ENCODE data around the gene GKN1. TPM values are rescaled to one million over a fixed set of nuclear protein-coding genes. Genes with fewer than 3 reads are reported as not detected.

The GKN1 gene
- total and polyA plus RNA-seq, 5 experiments from 2014 or later, result not detected

DNA sequence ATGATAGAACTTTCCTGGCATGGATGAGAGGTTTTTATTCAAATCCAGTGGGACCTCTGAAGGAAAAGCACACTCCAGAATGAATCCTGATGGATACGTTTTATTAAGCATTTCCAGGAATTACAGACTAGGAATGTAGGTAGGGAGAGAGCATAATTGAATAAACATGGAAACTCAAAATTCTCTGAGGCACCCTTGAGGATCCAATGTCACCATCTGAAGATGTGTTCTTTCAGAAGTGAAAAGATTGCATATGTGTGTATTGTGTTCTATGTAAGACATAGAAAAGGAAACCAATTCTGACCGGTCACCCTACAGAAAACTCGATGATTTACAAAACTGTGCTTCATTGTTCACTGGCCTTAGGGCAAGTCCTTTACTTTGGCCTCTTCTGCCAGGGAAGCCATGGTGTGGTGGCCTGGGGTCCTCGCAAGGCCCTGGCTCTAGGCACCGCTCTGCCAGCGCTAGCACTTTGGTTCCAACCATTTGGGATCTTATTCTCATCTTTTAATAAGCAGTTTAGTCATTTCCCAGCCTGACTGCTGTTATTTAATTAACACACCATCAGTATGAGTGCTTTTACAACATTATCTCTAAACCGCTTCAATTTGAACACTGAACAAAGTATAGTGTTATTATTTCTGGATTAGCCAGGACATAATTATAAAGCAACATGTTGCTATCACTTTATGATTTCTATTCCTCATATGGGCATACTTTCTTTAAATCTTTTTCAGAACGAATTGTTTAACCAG, 4.5 kb upstream of the GKN1 start:
- POLR2A ChIA-PET, result no interaction called here
- no peaks in the 10 kb centered on the region for H3K4me1 Mint-ChIP-seq
- H3K27me3 Mint-ChIP-seq, result peaks cover 0 to 14% (median 4%) of the 10 kb centered on the region in 5 donors
- DNase-seq, result no peak
- ATAC-seq, result no peak
- H3K9me3 Mint-ChIP-seq, result no peaks in the 10 kb centered on the region
- H3K27ac Mint-ChIP-seq, result no peak overlapping the region
- H3K4me3 Mint-ChIP-seq, result no peak overlapping the region
- H3K36me3 Mint-ChIP-seq, result no peaks in the 10 kb centered on the region

DNA sequence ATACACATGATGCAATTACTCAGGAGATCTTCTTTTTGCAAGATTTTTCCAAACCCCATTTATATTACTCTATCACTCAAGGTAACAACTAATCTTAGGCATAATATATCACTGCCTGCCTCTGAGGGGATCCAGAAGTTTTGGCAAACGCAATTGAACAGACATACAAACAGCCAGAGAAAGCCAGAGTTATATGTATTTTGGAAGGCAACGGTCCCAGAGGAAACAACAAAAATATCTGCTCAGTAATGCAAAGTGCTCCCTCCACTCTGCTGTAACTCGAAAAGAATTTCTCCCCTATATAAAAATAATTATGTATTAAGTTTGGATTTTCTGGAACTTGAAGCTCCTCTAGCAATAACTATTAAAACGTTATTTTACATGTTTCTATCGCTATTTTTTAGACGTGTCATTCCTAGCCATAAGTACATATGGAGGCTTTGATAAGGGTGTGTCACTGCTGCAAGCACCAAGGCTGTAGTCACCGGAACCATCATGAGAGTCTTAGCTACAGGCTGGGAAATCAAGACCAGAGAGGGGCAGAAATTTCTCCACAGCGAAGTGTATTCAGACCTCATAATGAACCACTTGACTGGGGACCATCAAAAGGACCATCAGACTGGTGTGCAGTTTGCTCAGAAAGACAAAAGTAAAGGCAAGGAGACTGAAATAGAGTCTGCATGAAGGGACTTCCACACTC, 3.7 kb upstream of the GKN1 start:
- H3K4me1 Mint-ChIP-seq, result no peaks in the 10 kb centered on the region
- no peak overlapping the region for H3K27ac Mint-ChIP-seq
- no peaks in the 10 kb centered on the region for H3K9me3 Mint-ChIP-seq
- POLR2A ChIA-PET, result no interaction called here
- H3K4me3 Mint-ChIP-seq, result no peak overlapping the region
- no peaks in the 10 kb centered on the region for H3K36me3 Mint-ChIP-seq
- DNase-seq, result no peak
- peaks cover 0 to 17% (median 5%) of the 10 kb centered on the region in 5 donors for H3K27me3 Mint-ChIP-seq
- ATAC-seq, result no peak

DNA sequence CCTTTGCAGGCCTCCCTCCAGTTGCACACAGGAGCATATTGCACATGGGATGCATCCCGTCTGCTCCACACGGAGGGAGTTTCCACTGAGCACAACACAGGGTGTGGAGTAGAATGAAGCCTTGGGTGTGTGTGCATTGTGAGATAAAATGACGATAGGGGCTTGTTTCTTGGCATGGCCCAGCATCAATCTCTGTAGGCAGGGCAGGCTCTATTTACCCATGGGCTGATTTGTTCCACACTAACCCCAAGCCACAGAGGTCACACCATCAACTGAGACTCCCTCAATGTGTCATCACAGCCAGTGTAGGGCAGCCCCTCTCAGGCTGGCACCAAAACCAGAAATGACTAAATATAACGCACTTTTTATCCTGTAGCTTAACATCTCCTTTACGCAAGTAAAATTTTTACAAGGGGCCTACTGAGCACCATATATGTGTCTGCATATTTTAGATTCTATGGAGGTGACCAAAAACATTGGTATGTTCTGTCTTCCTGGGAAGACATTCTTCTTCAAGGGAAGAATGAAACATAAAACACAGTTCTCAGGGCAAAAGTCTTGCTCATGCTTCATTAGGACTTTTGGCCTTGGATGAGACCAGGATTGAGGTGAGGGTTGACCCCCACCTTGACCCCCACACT, 2.7 kb upstream of the GKN1 start:
- Mint-ChIP-seq H3K4me1 (no peaks in the 10 kb centered on the region), H3K27ac (no peak overlapping the region), H3K27me3 (peaks cover 0 to 15% (median 4%) of the 10 kb centered on the region in 5 donors), H3K9me3 (no peaks in the 10 kb centered on the region), H3K36me3 (no peaks in the 10 kb centered on the region), H3K4me3 (no peak overlapping the region)
- POLR2A ChIA-PET, result no interaction called here
- no peak for ATAC-seq
- no peak for DNase-seq

DNA sequence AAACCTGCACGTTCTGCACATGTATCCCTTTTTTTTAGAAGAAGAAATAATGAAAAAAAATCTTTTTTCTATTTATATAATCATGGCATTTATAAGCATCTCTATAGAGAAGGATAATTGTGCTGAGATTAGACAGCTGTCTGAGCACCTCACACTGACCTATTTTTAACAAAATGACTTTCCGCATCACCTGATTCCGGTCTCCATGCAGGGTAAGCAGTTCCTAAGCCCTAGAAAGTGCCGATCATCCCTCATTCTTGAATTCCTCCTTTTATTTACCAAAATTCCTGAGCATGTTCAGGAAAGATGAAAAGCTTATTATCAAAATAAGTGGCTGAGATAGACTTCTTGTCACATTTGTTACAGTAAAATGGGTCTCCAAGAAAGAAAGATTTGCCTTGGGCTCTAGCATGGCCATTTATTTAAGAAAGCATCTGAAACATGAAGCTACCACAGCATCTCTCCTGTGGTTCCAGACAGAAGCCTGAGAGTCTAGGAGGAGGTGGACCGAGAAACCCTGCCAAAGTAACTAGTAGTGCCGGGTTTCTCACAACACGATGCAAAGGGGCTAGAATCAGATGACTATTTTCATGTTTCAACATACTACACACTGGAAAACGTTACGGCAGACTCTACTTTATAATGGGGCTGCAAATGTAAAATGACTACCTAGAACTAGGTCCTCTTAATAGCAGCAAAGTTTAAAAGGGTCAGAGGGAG, 670 bp downstream of the GKN1 start:
- no peak for ATAC-seq
- POLR2A ChIA-PET, result no interaction called here
- Mint-ChIP-seq H3K4me1 (no peaks in the 10 kb centered on the region), H3K4me3 (no peak overlapping the region), H3K27me3 (peaks cover 10 to 30% (median 24%) of the 10 kb centered on the region in 5 donors), H3K27ac (no peak overlapping the region), H3K36me3 (no peaks in the 10 kb centered on the region), H3K9me3 (no peaks in the 10 kb centered on the region)
- no peak for DNase-seq

DNA sequence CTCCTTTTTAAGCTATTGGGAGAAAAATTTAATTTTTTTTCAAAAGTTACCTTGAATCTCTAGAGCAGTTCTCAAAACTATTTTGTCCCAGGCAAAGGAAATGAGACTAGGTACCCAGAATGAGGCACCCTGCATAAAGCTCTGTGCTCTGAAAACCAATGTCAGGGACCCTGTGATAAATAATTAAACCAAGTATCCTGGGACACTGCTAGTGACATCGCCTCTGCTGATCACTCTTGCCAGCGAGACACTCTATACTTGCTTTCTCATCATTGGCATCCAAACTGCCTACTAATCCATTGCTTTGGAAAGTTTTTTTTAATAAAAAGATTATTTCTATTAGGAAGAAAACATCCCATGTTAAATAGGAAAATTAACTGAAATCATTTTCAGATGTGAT, 1.4 kb downstream of the GKN1 start:
- H3K9me3 Mint-ChIP-seq, result no peaks in the 10 kb centered on the region
- no peak overlapping the region for H3K4me3 Mint-ChIP-seq
- H3K27ac Mint-ChIP-seq, result no peak overlapping the region
- no peaks in the 10 kb centered on the region for H3K4me1 Mint-ChIP-seq
- no peaks in the 10 kb centered on the region for H3K36me3 Mint-ChIP-seq
- ATAC-seq, result no peak
- POLR2A ChIA-PET, result no interaction called here
- H3K27me3 Mint-ChIP-seq, result peaks cover 10 to 34% (median 24%) of the 10 kb centered on the region in 5 donors
- DNase-seq, result no peak

DNA sequence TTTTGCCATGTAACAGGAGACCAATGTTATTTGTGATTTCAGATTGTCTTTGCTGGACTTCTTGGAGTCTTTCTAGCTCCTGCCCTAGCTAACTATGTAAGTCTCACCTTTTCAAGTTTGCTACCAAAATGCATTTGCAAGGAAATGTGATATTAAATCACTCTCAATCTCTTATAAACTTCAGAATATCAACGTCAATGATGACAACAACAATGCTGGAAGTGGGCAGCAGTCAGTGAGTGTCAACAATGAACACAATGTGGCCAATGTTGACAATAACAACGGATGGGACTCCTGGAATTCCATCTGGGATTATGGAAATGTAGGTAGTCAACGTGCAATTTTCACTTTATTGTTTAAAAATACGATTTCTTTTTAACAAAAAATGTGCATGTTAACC, 3.0 kb downstream of the GKN1 start:
- POLR2A ChIA-PET, result no interaction called here
- no peaks in the 10 kb centered on the region for H3K9me3 Mint-ChIP-seq
- DNase-seq, result no peak
- H3K4me3 Mint-ChIP-seq, result no peak overlapping the region
- ATAC-seq, result no peak
- no peak overlapping the region for H3K27ac Mint-ChIP-seq
- H3K4me1 Mint-ChIP-seq, result no peaks in the 10 kb centered on the region
- peaks cover 14 to 36% (median 27%) of the 10 kb centered on the region in 5 donors for H3K27me3 Mint-ChIP-seq
- no peaks in the 10 kb centered on the region for H3K36me3 Mint-ChIP-seq

DNA sequence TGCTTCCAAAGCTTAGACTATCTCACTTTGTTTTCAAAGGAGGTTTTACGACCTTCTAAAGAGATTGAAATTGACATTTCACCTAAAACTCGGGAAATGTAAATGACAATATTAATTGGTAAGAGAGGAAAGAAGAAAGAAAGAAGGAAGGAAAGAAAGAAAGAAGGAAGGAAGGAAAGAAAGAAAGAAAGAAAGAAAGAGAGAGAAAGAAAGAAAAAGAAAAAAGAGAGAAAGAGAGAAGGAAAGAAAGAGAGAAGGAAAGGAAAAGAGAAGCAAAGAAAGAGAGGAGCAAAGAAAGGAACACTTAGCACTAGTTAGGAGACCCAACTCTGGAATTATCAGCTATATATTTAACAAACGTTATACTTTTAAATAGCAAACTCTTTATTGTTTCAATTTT, 3.7 kb downstream of the GKN1 start:
- Mint-ChIP-seq H3K27ac (no peak overlapping the region), H3K9me3 (no peaks in the 10 kb centered on the region), H3K27me3 (peaks cover 14 to 35% (median 27%) of the 10 kb centered on the region in 5 donors), H3K4me3 (no peak overlapping the region), H3K36me3 (no peaks in the 10 kb centered on the region), H3K4me1 (no peaks in the 10 kb centered on the region)
- POLR2A ChIA-PET, result no interaction called here
- DNase-seq (no peak), ATAC-seq (no peak)

DNA sequence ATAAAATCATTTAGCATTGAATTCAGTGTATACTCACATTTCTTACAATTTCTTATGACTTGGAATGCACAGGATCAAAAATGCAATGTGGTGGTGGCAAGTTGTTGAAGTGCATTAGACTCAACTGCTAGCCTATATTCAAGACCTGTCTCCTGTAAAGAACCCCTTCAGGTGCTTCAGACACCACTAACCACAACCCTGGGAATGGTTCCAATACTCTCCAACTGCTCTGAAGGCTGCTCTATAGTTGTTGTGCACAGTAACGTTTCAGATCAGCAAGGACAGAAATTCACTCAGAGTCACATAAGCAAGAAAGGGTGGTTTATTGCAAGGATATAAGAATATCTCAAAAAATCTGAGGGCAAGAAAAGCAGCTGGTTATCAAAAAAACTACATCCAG, 6.5 kb downstream of the GKN1 start:
- POLR2A ChIA-PET, result no interaction called here

DNA sequence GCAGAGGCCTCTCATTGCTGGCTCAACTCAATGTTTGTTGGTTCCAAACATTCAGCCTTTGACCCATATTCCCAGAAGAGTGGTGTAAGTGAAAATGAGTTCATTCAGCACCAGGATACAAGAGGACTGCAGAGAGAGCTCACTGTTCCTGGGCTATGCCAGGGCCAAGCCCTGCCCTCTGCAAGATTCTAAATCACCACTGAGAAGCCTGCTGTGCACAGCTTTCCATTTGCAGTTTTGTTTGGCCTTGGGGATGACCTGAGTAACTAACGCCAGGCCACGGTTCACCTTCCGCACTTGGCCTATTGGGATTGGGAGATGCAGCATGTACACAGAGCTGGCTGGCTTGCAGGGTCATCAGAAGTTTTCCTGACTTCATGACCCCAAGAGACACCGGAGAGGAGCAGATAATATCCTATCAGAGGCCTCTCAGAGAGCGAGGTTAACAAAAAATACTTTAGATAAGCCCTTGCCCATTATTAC, 12.6 kb downstream of the GKN1 start:
- POLR2A ChIA-PET, result no interaction called here
- H3K4me3 Mint-ChIP-seq, result no peak overlapping the region
- no peak for DNase-seq
- ATAC-seq, result no peak
- peaks cover 3 to 11% (median 6%) of the 10 kb centered on the region in 5 donors for H3K27me3 Mint-ChIP-seq
- no peak overlapping the region for H3K27ac Mint-ChIP-seq
- no peaks in the 10 kb centered on the region for H3K36me3 Mint-ChIP-seq
- no peaks in the 10 kb centered on the region for H3K9me3 Mint-ChIP-seq
- peaks cover 0 to 3% (median 0%) of the 10 kb centered on the region in 4 donors for H3K4me1 Mint-ChIP-seq

More for the DNA sequence above, 6.5 kb downstream of the GKN1 start:
- H3K27me3 Mint-ChIP-seq, result peaks cover 13 to 35% (median 17%) of the 10 kb centered on the region in 5 donors
- ATAC-seq (no peak), DNase-seq (no peak)
- H3K4me1 Mint-ChIP-seq, result no peaks in the 10 kb centered on the region
- H3K4me3 Mint-ChIP-seq, result no peak overlapping the region
- no peaks in the 10 kb centered on the region for H3K36me3 Mint-ChIP-seq
- H3K27ac Mint-ChIP-seq, result no peak overlapping the region
- H3K9me3 Mint-ChIP-seq, result no peaks in the 10 kb centered on the region

DNA sequence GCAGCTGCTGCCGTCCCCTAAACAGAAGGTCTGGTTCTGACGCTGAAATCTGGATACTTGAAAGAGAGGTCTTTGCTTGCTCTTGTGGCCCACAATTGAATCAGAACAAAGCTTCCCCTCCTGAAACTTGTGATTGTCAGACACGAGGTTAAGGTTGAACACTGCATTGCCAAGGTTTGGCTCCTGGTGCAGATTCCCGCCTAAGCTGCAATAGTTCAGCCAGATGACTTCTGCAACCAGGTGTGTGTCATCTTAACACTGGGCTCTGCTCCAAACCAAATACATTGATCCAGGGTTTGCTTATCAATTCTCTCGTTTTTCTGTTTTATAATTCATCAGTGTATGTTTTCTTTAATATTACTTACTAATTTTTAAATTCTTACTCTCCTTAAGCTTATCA, 14.6 kb downstream of the GKN1 start:
- no peak overlapping the region for H3K27ac Mint-ChIP-seq
- H3K4me1 Mint-ChIP-seq, result peaks cover 0 to 3% (median 0%) of the 10 kb centered on the region in 4 donors
- peak overlapping the region in 1 of 10 donors; percentile 49 for H3K4me3 Mint-ChIP-seq
- H3K27me3 Mint-ChIP-seq, result peaks cover 3 to 12% (median 9%) of the 10 kb centered on the region in 5 donors
- POLR2A ChIA-PET, result no interaction called here
- DNase-seq (no peak), ATAC-seq (no peak)
- H3K36me3 Mint-ChIP-seq, result no peaks in the 10 kb centered on the region
- H3K9me3 Mint-ChIP-seq, result no peaks in the 10 kb centered on the region

DNA sequence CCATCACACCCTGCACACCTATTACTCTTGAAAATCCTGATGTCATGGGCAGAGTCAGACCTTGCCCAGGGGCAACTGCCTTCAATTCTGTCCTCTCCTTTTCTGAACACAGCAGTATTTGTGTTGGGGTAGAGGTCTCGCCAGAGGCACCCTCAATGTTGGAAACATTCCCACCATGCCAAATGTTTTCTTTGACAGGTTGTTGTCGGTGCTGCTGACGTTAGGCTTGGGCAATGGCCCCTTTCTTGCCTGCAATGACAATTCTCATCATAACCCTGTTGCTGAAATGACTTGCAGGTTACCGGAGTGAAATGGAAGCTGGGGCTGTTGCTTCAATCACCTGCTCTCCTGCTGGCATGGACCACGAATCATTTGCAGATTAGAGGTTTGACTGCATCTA, 17.9 kb downstream of the GKN1 start:
- DNase-seq, result no peak
- Mint-ChIP-seq H3K27ac (no peak overlapping the region), H3K4me1 (peaks cover 0 to 3% (median 0%) of the 10 kb centered on the region in 4 donors), H3K36me3 (no peaks in the 10 kb centered on the region), H3K9me3 (no peaks in the 10 kb centered on the region), H3K27me3 (peaks cover 3 to 19% (median 12%) of the 10 kb centered on the region in 5 donors), H3K4me3 (no peak overlapping the region)
- POLR2A ChIA-PET, result no interaction called here
- ATAC-seq, result no peak

DNA sequence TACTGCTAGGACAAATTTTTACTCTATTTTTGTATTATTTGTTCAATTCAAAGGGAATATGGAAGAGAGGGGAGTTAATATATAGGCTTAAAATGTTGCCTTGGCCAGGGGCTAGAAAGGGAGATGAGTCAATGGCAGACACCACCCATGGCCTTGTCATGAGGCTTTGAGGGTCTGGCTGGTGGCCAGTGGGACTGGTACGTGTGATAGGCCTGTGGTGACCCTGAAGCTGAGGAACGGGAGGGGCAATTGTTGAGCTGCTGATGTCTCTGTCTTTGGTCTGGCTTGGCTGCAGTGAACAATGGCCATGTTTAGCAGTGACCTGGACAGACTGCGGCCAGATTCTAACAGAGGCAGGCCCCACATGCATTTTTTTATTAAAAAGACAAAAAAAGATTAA, 18.5 kb downstream of the GKN1 start:
- no peak for DNase-seq
- no peaks in the 10 kb centered on the region for H3K9me3 Mint-ChIP-seq
- ATAC-seq, result no peak
- peaks cover 0 to 3% (median 0%) of the 10 kb centered on the region in 4 donors for H3K4me1 Mint-ChIP-seq
- no peak overlapping the region for H3K4me3 Mint-ChIP-seq
- POLR2A ChIA-PET, result interaction anchor here (0.6 kb wide), 1 partner anchor 24 kb away, joined by 3 read pairs; no protein-coding TSS in a partner anchor
- H3K27me3 Mint-ChIP-seq, result peaks cover 3 to 19% (median 12%) of the 10 kb centered on the region in 5 donors
- H3K36me3 Mint-ChIP-seq, result no peaks in the 10 kb centered on the region
- H3K27ac Mint-ChIP-seq, result no peak overlapping the region
